ENCODE data around the gene VPS13D. TPM values are rescaled to one million over a fixed set of nuclear protein-coding genes. Genes with fewer than 3 reads are reported as not detected.

The VPS13D gene
- total RNA-seq, 4 donors from 2014 or later, result 88.1 to 105 (median 97.1) TPM

- TF ChIP-seq CTCF (IDR thresholded peaks at IDR 0.05), result no peak
- DNase-seq (ENCODE audit: low spot score) (no peak), ATAC-seq (ENCODE audit: low FRiP score) (no peak)
Observed at GRCh38 chr1:12249181-12249580, 19.4 kb downstream of the VPS13D start.

GRCh38 chr1:12249748-12250147, 19.9 kb downstream of the VPS13D start:
- ATAC-seq (ENCODE audit: low FRiP score) (no peak), DNase-seq (ENCODE audit: low spot score) (no peak)
- no peak for TF ChIP-seq CTCF (IDR thresholded peaks at IDR 0.05)

GRCh38 chr1:12251442-12251841, 21.6 kb downstream of the VPS13D start:
- DNase-seq (ENCODE audit: low spot score), result no peak
- ATAC-seq (ENCODE audit: low FRiP score), result no peak
- TF ChIP-seq CTCF (IDR thresholded peaks at IDR 0.05), result no peak

- ATAC-seq (ENCODE audit: low FRiP score) (no peak), DNase-seq (ENCODE audit: low spot score) (no peak)
Observed at GRCh38 chr1:12255913-12256312, 26.1 kb downstream of the VPS13D start.

DNA sequence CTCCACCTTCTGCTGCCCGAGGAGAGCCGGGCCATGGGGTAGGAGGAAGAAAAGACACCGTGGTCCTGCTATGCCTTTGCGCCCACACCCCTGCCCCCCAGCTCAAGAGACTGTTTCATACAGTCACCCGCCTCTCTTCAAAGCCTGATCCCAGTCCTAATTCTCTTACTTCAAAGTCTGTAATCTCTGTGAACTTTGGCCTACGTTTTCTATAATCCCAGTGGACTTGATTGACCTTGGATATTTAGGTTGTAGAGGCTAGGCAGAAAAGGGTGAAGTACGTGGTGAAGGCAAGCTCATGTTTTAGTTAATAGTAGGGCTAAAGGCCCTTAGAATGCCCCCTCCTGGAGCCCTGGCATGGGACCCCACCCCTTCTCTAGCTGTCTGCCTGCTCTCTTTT, 28.4 kb downstream of the VPS13D start:
- no peak for ATAC-seq (ENCODE audit: low FRiP score)
- no peak for TF ChIP-seq CTCF (IDR thresholded peaks at IDR 0.05)
- DNase-seq (ENCODE audit: low spot score), result no peak

More at GRCh38 chr1:12255913-12256312, 26.1 kb downstream of the VPS13D start:
- TF ChIP-seq CTCF (IDR thresholded peaks at IDR 0.05), result no peak

GRCh38 chr1:12269351-12269750, 39.5 kb downstream of the VPS13D start:
- ATAC-seq (ENCODE audit: low FRiP score), result no peak
- no peak for TF ChIP-seq CTCF (IDR thresholded peaks at IDR 0.05)

GRCh38 chr1:12271033-12271432, 41.2 kb downstream of the VPS13D start:
- DNase-seq (ENCODE audit: low spot score) (no peak), ATAC-seq (ENCODE audit: low FRiP score) (no peak)
- no peak for TF ChIP-seq CTCF (IDR thresholded peaks at IDR 0.05)

More at GRCh38 chr1:12269351-12269750, 39.5 kb downstream of the VPS13D start:
- no peak for DNase-seq (ENCODE audit: low spot score)

All from omental fat pad (tissue), 4 donors.